GM23338 (cell line): ENCODE results near the gene HOATZ. TPM values are rescaled to one million over a fixed set of nuclear protein-coding genes. Genes with fewer than 3 reads are reported as not detected.

ENCODE experiments used
- ATAC-seq: fragments of 200-7000 bp; cut with Tn5 transposase; 3 replicates; pipeline ENCODE4 v1.9.1; 2020
- DNase-seq: peaks from one replicate; pipeline ENCODE4 v3.0.0-alpha.2; 2015; ENCODE audit warnings: low spot score
- H2AFZ ChIP-seq: fragments of 200-600 bp; sonication (generic); 2 replicates; pipeline ENCODE4 v1.8.0; 2016; ENCODE audit warnings: antibody characterized with exemption, mild to moderate bottlenecking, moderate library complexity
- H3F3A ChIP-seq: fragments of 200-600 bp; sonication (generic); replicated peaks from 2 replicates; pipeline ENCODE4 v1.8.0; 2017; ENCODE audit warnings: antibody characterized with exemption, mixed run types, low read depth
- H3K27ac ChIP-seq: fragments of 200-600 bp; sonication (generic); 2 replicates; pipeline ENCODE4 v1.6.1; 2016; ENCODE audit warnings: low read depth
- H3K27me3 ChIP-seq: fragments of 200-600 bp; sonication (generic); 2 replicates; pipeline ENCODE4 v1.8.0; 2016; ENCODE audit warnings: mild to moderate bottlenecking, mixed run types, moderate library complexity; ENCODE audit not compliant: insufficient read depth
- H3K36me3 ChIP-seq: fragments of 200-600 bp; sonication (generic); 2 replicates; pipeline ENCODE4 v1.8.0; 2016; ENCODE audit warnings: mild to moderate bottlenecking; ENCODE audit not compliant: insufficient read depth
- H3K4me1 ChIP-seq: fragments of 200-600 bp; sonication (generic); 2 replicates; pipeline ENCODE4 v1.8.0; 2016; ENCODE audit warnings: mild to moderate bottlenecking, moderate library complexity; ENCODE audit not compliant: insufficient read depth
- H3K4me2 ChIP-seq: fragments of 200-600 bp; sonication (generic); 2 replicates; pipeline ENCODE4 v1.7.1; 2017; ENCODE audit warnings: mixed run types
- H3K4me3 ChIP-seq: fragments of 200-600 bp; sonication (generic); 2 replicates; pipeline ENCODE4 v1.6.1; 2016; ENCODE audit warnings: mixed run types
- H3K79me2 ChIP-seq: fragments of 200-600 bp; sonication (generic); replicated peaks from 2 replicates; pipeline ENCODE4 v1.8.0; 2017; ENCODE audit warnings: mild to moderate bottlenecking; ENCODE audit not compliant: insufficient read depth
- H3K9me2 ChIP-seq: fragments of 200-600 bp; sonication (generic); 2 replicates; pipeline ENCODE4 v1.8.0; 2017; ENCODE audit not compliant: insufficient read depth
- H4K20me1 ChIP-seq: fragments of 200-600 bp; sonication (generic); replicated peaks from 2 replicates; pipeline ENCODE4 v1.8.0; 2017; ENCODE audit warnings: mild to moderate bottlenecking; ENCODE audit not compliant: insufficient read depth
- H3K27ac Mint-ChIP-seq: 2 replicates; pipeline ENCODE4 v1.8.0; 2020; ENCODE audit warnings: inconsistent platforms, mild to moderate bottlenecking, moderate library complexity, mixed read lengths
- H3K27me3 Mint-ChIP-seq: 3 replicates; pipeline ENCODE4 v1.8.0; 2022; ENCODE audit warnings: low read depth, mild to moderate bottlenecking, moderate library complexity, mixed read lengths, inconsistent platforms; ENCODE audit not compliant: insufficient read depth, poor library complexity
- H3K36me3 Mint-ChIP-seq: 3 replicates; pipeline ENCODE4 v1.8.0; 2021; ENCODE audit warnings: low read depth, mild to moderate bottlenecking, inconsistent platforms, moderate library complexity, mixed read lengths
- H3K4me1 Mint-ChIP-seq: 3 replicates; pipeline ENCODE4 v1.8.0; 2020; ENCODE audit warnings: mild to moderate bottlenecking, inconsistent platforms, mixed read lengths
- H3K4me3 Mint-ChIP-seq: 3 replicates; pipeline ENCODE4 v1.8.0; 2021; ENCODE audit warnings: moderate library complexity, mild to moderate bottlenecking, inconsistent platforms, mixed read lengths
- H3K9me3 Mint-ChIP-seq: 3 replicates; pipeline ENCODE4 v1.8.0; 2020; ENCODE audit warnings: moderate library complexity, mild to moderate bottlenecking, inconsistent platforms, mixed read lengths
- CREB1 ChIP-seq: fragments of 250-450 bp; sonication (Bioruptor Pico); IDR thresholded peaks from 2 replicates; pipeline ENCODE4 v1.5.0; 2020; ENCODE audit warnings: low read depth, mild to moderate bottlenecking, moderate library complexity
- EZH2 ChIP-seq: fragments of 200-600 bp; sonication (generic); IDR thresholded peaks from one replicate; pipeline ENCODE4 v1.8.0; 2017; ENCODE audit warnings: antibody characterized with exemption, mild to moderate bottlenecking, low read depth; ENCODE audit not compliant: unreplicated experiment
- EZH2phosphoT487 ChIP-seq: fragments of 200-600 bp; sonication (generic); IDR thresholded peaks from one replicate; pipeline ENCODE4 v1.8.1; 2018; ENCODE audit warnings: antibody characterized with exemption; ENCODE audit not compliant: unreplicated experiment
- JUNB ChIP-seq: IDR thresholded peaks from one replicate; pipeline ENCODE4 v1.6.1; 2016; ENCODE audit warnings: antibody characterized with exemption; ENCODE audit not compliant: unreplicated experiment
- NANOG ChIP-seq: IDR thresholded peaks from 2 replicates; pipeline ENCODE4 v1.6.1; 2016; ENCODE audit warnings: antibody characterized with exemption, borderline replicate concordance
- POLR2AphosphoS5 ChIP-seq: IDR thresholded peaks from 2 replicates; pipeline ENCODE4 v1.6.1; 2016; ENCODE audit warnings: antibody characterized with exemption, low read depth
- REST ChIP-seq: IDR thresholded peaks from one replicate; pipeline ENCODE4 v1.6.1; 2018; ENCODE audit warnings: antibody characterized with exemption; ENCODE audit not compliant: unreplicated experiment
- STAT1 ChIP-seq: IDR thresholded peaks from one replicate; pipeline ENCODE4 v1.6.1; 2016; ENCODE audit warnings: antibody characterized with exemption; ENCODE audit not compliant: unreplicated experiment
- ZNF114 ChIP-seq: fragments of 250-450 bp; sonication (Bioruptor Pico); IDR thresholded peaks from 2 replicates; pipeline ENCODE4 v1.5.0; 2020; ENCODE audit warnings: mild to moderate bottlenecking, moderate library complexity
- ZNF331 ChIP-seq: fragments of 250-450 bp; sonication (Bioruptor Pico); IDR thresholded peaks from 2 replicates; pipeline ENCODE4 v1.5.0; 2020; ENCODE audit warnings: low read depth, mild to moderate bottlenecking, moderate library complexity
- polyA plus RNA-seq: library from polyadenylated mRNA; unstranded; fragments of >200 nt; fragmentation: Nextera tagmentation; extraction: Ambion mirVana; gene quantifications from 2 replicates; pipeline ENCODE4 v1.2.1, GENCODE V29; 2016
- total RNA-seq: library from RNA; depleted of rRNA; stranded (reverse); fragments of >200 nt; shearing (Covaris generic); gene quantifications from 2 replicates; pipeline ENCODE4 v1.2.3, GENCODE V29; 2014
- TF ChIP-seq, protein P1 (sequence below), 2 experiments: fragments of 200-600 bp in 1 of 2; sonication (generic) in 1 of 2; conservative IDR thresholded peaks; 2 replicates each; pipeline versions ENCODE4 v1.5.1 to v1.6.1; 2016 to 2017; ENCODE audit warnings: antibody characterized with exemption in 2 of 2, low read depth in 2 of 2, mild to moderate bottlenecking in 2 of 2, moderate library complexity in 1 of 2
- TF ChIP-seq, protein P2 (sequence below): fragments of 250-450 bp; sonication (Bioruptor Pico); IDR thresholded peaks from 2 replicates; pipeline ENCODE4 v1.5.0; 2020; ENCODE audit warnings: mild to moderate bottlenecking, moderate library complexity
- TF ChIP-seq, protein P3 (sequence below): IDR thresholded peaks from 2 replicates; pipeline ENCODE4 v1.6.1; 2016; ENCODE audit warnings: antibody characterized with exemption

The HOATZ gene
- total and polyA plus RNA-seq, 2 experiments from 2014 or later, result not detected

GRCh38 chr11:111548525-111548924 lies 33.9 kb downstream of the HOATZ start:
- H3K27me3 Mint-ChIP-seq, result no peaks in the 10 kb centered on the region

More at GRCh38 chr11:111548525-111548924, 33.9 kb downstream of the HOATZ start:
- peaks cover 22% of the 10 kb centered on the region for H3K4me1 Mint-ChIP-seq
- Histone ChIP-seq H3K27me3 (0 out of 2 replicates have a peak, but pooled peaks cover under 1% of the 10 kb centered on the region), H3K9me2 (no peaks in the 10 kb centered on the region), H3K4me2 (no peak overlapping the region), H2AFZ (no peak overlapping the region), H3K27ac (no peak overlapping the region), H3K4me3 (no peak overlapping the region), H3F3A (0 out of 2 replicates have a peak, but pooled peaks cover 3% of the 10 kb centered on the region), H3K4me1 (peaks cover 23% of the 10 kb centered on the region), H3K36me3 (no peaks in the 10 kb centered on the region), H4K20me1 (0 out of 2 replicates have a peak, but pooled peaks cover 2% of the 10 kb centered on the region), H3K79me2 (no peaks in the 10 kb centered on the region)
- no peaks in the 10 kb centered on the region for H3K9me3 Mint-ChIP-seq
- TF ChIP-seq, protein P1, sequence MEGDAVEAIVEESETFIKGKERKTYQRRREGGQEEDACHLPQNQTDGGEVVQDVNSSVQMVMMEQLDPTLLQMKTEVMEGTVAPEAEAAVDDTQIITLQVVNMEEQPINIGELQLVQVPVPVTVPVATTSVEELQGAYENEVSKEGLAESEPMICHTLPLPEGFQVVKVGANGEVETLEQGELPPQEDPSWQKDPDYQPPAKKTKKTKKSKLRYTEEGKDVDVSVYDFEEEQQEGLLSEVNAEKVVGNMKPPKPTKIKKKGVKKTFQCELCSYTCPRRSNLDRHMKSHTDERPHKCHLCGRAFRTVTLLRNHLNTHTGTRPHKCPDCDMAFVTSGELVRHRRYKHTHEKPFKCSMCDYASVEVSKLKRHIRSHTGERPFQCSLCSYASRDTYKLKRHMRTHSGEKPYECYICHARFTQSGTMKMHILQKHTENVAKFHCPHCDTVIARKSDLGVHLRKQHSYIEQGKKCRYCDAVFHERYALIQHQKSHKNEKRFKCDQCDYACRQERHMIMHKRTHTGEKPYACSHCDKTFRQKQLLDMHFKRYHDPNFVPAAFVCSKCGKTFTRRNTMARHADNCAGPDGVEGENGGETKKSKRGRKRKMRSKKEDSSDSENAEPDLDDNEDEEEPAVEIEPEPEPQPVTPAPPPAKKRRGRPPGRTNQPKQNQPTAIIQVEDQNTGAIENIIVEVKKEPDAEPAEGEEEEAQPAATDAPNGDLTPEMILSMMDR (conservative IDR thresholded peaks at IDR 0.05; ENCODE audit: low read depth in 2 of 2), result no peak
- TF ChIP-seq, protein P2, sequence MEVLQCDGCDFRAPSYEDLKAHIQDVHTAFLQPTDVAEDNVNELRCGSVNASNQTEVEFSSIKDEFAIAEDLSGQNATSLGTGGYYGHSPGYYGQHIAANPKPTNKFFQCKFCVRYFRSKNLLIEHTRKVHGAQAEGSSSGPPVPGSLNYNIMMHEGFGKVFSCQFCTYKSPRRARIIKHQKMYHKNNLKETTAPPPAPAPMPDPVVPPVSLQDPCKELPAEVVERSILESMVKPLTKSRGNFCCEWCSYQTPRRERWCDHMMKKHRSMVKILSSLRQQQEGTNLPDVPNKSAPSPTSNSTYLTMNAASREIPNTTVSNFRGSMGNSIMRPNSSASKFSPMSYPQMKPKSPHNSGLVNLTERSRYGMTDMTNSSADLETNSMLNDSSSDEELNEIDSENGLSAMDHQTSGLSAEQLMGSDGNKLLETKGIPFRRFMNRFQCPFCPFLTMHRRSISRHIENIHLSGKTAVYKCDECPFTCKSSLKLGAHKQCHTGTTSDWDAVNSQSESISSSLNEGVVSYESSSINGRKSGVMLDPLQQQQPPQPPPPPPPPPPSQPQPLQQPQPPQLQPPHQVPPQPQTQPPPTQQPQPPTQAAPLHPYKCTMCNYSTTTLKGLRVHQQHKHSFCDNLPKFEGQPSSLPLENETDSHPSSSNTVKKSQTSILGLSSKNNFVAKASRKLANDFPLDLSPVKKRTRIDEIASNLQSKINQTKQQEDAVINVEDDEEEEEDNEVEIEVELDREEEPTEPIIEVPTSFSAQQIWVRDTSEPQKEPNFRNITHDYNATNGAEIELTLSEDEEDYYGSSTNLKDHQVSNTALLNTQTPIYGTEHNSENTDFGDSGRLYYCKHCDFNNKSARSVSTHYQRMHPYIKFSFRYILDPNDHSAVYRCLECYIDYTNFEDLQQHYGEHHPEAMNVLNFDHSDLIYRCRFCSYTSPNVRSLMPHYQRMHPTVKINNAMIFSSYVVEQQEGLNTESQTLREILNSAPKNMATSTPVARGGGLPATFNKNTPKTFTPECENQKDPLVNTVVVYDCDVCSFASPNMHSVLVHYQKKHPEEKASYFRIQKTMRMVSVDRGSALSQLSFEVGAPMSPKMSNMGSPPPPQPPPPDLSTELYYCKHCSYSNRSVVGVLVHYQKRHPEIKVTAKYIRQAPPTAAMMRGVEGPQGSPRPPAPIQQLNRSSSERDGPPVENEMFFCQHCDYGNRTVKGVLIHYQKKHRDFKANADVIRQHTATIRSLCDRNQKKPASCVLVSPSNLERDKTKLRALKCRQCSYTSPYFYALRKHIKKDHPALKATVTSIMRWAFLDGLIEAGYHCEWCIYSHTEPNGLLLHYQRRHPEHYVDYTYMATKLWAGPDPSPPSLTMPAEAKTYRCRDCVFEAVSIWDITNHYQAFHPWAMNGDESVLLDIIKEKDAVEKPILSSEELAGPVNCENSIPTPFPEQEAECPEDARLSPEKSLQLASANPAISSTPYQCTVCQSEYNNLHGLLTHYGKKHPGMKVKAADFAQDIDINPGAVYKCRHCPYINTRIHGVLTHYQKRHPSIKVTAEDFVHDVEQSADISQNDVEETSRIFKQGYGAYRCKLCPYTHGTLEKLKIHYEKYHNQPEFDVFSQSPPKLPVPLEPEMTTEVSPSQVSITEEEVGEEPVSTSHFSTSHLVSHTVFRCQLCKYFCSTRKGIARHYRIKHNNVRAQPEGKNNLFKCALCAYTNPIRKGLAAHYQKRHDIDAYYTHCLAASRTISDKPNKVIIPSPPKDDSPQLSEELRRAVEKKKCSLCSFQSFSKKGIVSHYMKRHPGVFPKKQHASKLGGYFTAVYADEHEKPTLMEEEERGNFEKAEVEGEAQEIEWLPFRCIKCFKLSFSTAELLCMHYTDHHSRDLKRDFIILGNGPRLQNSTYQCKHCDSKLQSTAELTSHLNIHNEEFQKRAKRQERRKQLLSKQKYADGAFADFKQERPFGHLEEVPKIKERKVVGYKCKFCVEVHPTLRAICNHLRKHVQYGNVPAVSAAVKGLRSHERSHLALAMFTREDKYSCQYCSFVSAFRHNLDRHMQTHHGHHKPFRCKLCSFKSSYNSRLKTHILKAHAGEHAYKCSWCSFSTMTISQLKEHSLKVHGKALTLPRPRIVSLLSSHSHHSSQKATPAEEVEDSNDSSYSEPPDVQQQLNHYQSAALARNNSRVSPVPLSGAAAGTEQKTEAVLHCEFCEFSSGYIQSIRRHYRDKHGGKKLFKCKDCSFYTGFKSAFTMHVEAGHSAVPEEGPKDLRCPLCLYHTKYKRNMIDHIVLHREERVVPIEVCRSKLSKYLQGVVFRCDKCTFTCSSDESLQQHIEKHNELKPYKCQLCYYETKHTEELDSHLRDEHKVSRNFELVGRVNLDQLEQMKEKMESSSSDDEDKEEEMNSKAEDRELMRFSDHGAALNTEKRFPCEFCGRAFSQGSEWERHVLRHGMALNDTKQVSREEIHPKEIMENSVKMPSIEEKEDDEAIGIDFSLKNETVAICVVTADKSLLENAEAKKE (CRISPR knock-in tag), result no peak
- TF ChIP-seq STAT1 (no peak), CREB1 (CRISPR knock-in tag) (no peak), EZH2phosphoT487 (no peak), ZNF331 (no peak), EZH2 (no peak), ZNF114 (CRISPR knock-in tag) (no peak), POLR2AphosphoS5 (no peak), JUNB (no peak), REST (no peak), NANOG (no peak)
- TF ChIP-seq, protein P3, sequence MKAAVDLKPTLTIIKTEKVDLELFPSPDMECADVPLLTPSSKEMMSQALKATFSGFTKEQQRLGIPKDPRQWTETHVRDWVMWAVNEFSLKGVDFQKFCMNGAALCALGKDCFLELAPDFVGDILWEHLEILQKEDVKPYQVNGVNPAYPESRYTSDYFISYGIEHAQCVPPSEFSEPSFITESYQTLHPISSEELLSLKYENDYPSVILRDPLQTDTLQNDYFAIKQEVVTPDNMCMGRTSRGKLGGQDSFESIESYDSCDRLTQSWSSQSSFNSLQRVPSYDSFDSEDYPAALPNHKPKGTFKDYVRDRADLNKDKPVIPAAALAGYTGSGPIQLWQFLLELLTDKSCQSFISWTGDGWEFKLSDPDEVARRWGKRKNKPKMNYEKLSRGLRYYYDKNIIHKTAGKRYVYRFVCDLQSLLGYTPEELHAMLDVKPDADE, result no peak
- no peak overlapping the region for H3K4me3 Mint-ChIP-seq
- no peaks in the 10 kb centered on the region for H3K36me3 Mint-ChIP-seq
- peak; percentile 44; the same call in 2 of the 3 replicates for ATAC-seq
- DNase-seq, result no peak
- H3K27ac Mint-ChIP-seq, result no peak overlapping the region
